ENCODE data around the gene BAIAP2L1. TPM values are rescaled to one million over a fixed set of nuclear protein-coding genes. Genes with fewer than 3 reads are reported as not detected.

BAIAP2L1 gene
- total and polyA plus RNA-seq, 7 donors: 0.27 to 44.2 (median 3.0) TPM

DNA sequence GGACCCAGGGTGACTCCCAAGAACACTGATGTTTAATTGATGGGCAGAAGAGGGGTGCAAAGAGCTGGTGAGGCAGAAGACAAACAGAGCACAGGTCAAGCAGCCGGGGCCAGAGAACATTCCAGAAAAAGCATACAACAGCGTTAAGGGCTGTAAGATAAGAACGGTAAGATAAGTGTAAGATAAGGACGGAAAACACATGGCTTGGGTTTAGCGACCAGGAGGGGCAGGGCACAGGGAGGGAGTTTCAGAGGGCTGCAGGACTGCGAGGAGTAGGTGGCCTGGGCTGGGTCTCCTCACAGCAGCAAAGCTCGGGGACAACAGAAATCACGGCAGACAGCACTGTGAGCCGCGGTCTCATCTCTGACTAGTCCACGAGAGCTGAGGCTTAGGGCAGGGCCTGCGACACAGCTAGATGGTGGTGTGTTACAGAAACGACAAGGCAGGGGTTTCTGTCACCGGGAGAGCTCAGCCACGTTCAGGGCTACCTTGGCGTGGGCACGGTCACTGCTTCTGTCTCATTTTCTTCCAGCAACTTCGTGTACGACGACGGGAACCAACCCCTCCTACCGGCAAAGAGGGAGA lies 94.8 kb downstream of the BAIAP2L1 start:
- DNase-seq: no peak
- H3K9me3 ChIP-seq: no peaks in the 10 kb centered on the region
- no peaks in the 10 kb centered on the region for H3K27me3 ChIP-seq
- intact Hi-C loops (cut with DNase I): no loop called here
- peaks cover 0 to 21% (median 2%) of the 10 kb centered on the region in 4 donors for H3K36me3 ChIP-seq
- TF ChIP-seq POLR2A (IDR thresholded peaks at IDR 0.05): no peak
- TF ChIP-seq POLR2AphosphoS5 (IDR thresholded peaks at IDR 0.05): no peak
- no peak for TF ChIP-seq EP300 (IDR thresholded peaks at IDR 0.05)
- TF ChIP-seq, protein P1, sequence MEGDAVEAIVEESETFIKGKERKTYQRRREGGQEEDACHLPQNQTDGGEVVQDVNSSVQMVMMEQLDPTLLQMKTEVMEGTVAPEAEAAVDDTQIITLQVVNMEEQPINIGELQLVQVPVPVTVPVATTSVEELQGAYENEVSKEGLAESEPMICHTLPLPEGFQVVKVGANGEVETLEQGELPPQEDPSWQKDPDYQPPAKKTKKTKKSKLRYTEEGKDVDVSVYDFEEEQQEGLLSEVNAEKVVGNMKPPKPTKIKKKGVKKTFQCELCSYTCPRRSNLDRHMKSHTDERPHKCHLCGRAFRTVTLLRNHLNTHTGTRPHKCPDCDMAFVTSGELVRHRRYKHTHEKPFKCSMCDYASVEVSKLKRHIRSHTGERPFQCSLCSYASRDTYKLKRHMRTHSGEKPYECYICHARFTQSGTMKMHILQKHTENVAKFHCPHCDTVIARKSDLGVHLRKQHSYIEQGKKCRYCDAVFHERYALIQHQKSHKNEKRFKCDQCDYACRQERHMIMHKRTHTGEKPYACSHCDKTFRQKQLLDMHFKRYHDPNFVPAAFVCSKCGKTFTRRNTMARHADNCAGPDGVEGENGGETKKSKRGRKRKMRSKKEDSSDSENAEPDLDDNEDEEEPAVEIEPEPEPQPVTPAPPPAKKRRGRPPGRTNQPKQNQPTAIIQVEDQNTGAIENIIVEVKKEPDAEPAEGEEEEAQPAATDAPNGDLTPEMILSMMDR (IDR thresholded peaks at IDR 0.05): no peak
- WGBS, 2 donors: 81 to 86% methylated on average over 22 of the region's 22 CpGs
- no peak overlapping the region for H3K27ac ChIP-seq
- no peaks in the 10 kb centered on the region for H3K4me1 ChIP-seq
- H3K4me3 ChIP-seq: no peak overlapping the region

DNA sequence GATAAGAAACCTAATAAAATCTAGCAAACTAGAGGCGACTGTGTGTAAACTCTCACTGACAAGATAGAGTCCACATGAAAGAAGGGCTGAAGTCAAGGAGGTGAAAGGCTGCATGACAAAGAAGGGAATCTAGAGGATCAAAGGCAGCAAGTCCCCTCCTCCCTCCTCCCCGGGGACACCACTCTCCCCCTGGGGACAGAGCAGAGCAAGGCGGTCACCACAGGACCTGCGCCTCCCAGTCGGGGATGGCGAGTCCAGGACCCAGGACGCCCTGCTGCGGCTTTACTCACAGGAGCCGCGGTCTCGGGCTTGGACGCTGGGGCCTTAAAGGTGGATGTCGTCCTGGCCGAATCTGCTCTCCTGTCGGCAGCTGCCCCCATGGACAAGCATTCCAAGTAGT lies 97.0 kb downstream of the BAIAP2L1 start:
- Histone ChIP-seq H3K4me1 (no peaks in the 10 kb centered on the region), H3K36me3 (peaks cover 0 to 21% (median 2%) of the 10 kb centered on the region in 4 donors), H3K4me3 (no peak overlapping the region), H3K27me3 (no peaks in the 10 kb centered on the region), H3K27ac (no peak overlapping the region), H3K9me3 (no peaks in the 10 kb centered on the region)
- 84 to 89% methylated on average over 15 of the region's 15 CpGs for WGBS, 2 donors
- intact Hi-C loops (cut with DNase I): no loop called here
- TF ChIP-seq EP300 (IDR thresholded peaks at IDR 0.05) (no peak), POLR2AphosphoS5 (IDR thresholded peaks at IDR 0.05) (no peak), POLR2A (IDR thresholded peaks at IDR 0.05) (no peak)
- TF ChIP-seq, protein P1 (IDR thresholded peaks at IDR 0.05): no peak
- no peak for DNase-seq

DNA sequence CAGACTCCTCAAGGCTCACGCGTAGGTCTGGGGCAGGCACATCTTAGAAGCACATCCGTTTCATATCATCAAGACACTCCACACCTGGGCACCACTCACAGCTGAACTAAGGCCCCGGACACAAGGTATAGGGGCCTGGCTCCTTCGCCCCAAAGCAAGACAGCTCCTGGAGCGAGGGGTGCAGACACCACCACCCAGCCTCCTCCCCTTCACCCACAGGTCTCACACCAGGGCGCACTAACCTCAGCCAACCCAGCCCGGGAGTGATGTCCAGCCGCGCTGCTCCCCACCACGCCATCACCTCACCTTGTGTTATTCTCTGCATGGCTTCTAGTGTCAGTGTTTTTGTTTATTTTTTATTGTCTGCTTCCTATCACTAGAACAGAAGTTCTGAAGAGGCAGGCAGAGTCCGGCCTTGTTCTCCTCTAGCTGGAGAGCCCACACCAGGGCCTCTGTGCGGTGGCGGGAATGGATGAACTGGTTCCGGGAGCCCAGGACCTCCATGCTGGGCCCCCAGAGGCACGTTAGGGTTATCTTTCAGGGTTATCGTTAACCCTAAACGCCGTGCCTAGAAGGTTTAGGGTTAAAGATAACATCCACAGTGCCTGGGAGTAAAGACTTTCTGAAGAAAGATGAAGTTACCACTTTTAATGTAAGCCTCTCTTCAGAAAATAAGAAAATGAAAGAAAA lies 97.6 kb downstream of the BAIAP2L1 start:
- no peaks in the 10 kb centered on the region for H3K9me3 ChIP-seq
- no peak overlapping the region for H3K27ac ChIP-seq
- 93 to 95% methylated on average over 19 of the region's 19 CpGs for WGBS, 2 donors
- TF ChIP-seq EP300 (IDR thresholded peaks at IDR 0.05): no peak
- no peak for TF ChIP-seq POLR2A (IDR thresholded peaks at IDR 0.05)
- TF ChIP-seq POLR2AphosphoS5 (IDR thresholded peaks at IDR 0.05): no peak
- no peaks in the 10 kb centered on the region for H3K4me1 ChIP-seq
- no peak for DNase-seq
- H3K36me3 ChIP-seq: peaks cover 0 to 17% (median 2%) of the 10 kb centered on the region in 4 donors
- H3K27me3 ChIP-seq: no peaks in the 10 kb centered on the region
- H3K4me3 ChIP-seq: no peak overlapping the region
- intact Hi-C loops (cut with DNase I): no loop called here

DNA sequence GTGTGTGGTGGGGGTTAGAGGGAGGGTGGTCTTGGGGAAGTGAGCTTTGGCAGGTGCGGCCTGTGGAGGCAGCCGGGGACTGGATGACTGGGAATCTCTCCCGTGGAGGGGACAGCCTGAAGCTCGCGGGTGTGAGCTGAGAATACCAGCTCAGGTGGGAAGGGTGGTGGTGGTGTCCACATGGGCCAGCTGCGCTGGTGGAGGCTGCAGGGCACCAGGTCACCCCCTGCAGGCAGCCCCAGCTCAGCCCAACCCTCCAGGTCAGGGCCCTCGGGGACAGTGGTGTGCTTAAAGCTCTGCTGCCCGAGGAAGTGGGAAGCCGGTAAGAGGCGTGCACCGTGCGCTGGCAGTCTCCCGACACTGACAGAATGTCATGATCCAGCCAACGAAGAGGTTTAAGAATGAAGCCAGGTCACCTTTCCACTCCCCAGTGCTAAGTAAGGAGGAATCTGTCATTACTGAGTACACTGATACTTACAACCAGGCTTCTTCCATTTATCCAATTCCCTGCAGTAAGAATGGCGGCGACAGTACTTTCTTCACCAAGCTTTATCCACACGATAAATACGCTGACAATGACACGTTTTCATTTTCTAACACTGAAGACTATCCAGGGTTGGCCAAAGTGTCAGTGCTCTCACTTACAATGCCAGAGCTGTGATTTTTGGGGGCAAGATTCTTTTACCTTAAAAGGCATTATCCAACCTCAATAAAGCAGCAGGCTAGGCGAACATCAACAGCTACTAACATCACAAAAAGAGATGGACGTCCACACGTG lies 99.0 kb downstream of the BAIAP2L1 start:
- Histone ChIP-seq H3K27ac (no peak overlapping the region), H3K9me3 (no peaks in the 10 kb centered on the region), H3K4me1 (peaks cover 0 to 7% (median 0%) of the 10 kb centered on the region in 4 donors), H3K36me3 (peaks cover 0 to 4% (median 0%) of the 10 kb centered on the region in 4 donors), H3K27me3 (no peaks in the 10 kb centered on the region), H3K4me3 (no peak overlapping the region)
- WGBS, 2 donors: 94% methylated on average over 22 of the region's 22 CpGs
- intact Hi-C loops (cut with DNase I): no loop called here
- no peak for TF ChIP-seq EP300 (IDR thresholded peaks at IDR 0.05)
- no peak for TF ChIP-seq POLR2A (IDR thresholded peaks at IDR 0.05)
- no peak for DNase-seq

DNA sequence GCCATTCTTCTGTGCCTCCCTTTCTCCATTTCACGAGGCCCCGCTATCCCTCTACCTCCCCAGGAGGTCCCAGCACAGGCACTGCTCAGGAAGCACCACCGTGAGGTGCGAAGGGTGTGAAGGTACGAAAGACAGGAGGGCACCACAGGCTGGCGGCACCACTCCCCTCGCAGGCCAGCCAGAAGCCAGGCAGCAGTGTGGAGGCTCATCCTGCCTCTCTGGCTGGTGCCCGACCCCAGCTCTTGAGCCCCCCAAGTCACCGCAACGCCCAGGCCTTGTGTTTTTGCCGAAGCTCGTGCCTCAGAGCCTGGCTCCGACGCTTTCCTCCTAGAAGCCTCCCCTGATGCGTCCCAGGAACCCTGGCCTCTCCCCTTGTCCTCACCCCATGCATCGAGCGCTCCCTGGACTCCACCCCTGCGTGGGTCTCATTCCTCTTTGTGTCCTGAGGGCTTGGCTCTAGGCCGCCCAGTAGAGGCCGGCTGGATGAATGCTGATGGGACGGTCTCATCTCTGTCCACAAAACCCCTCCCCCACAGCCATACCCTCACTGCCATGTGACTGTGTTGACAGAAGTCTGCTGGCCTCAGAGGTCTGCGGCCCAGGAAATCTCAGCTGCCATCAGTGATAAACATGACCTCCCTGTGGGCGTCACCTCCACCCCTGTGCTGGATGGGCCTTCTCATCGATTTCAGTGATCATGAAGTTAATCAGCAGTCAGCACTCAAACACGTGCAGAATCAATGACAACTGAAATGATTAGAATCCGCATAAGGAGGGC lies 100.1 kb downstream of the BAIAP2L1 start:
- intact Hi-C loops (cut with DNase I): no loop called here
- peaks cover 0 to 3% (median 0%) of the 10 kb centered on the region in 4 donors for H3K36me3 ChIP-seq
- no peaks in the 10 kb centered on the region for H3K27me3 ChIP-seq
- no peak overlapping the region for H3K27ac ChIP-seq
- WGBS, 2 donors: 91 to 93% methylated on average over 26 of the region's 26 CpGs
- H3K4me3 ChIP-seq: no peak overlapping the region
- no peaks in the 10 kb centered on the region for H3K9me3 ChIP-seq
- DNase-seq: no peak
- TF ChIP-seq POLR2A (IDR thresholded peaks at IDR 0.05) (no peak), POLR2AphosphoS5 (IDR thresholded peaks at IDR 0.05) (no peak), EP300 (IDR thresholded peaks at IDR 0.05) (no peak)
- TF ChIP-seq, protein P1 (IDR thresholded peaks at IDR 0.05): no peak
- peaks cover 0 to 7% (median 0%) of the 10 kb centered on the region in 4 donors for H3K4me1 ChIP-seq
